Endothelial cell (in vitro differentiated cells): Measurements from ENCODE around the gene TMPRSS12. TPM values are rescaled to one million over a fixed set of nuclear protein-coding genes. Genes with fewer than 3 reads are reported as not detected.
"Not testable (repeated sequence)": the region's sequence is repeated elsewhere in the genome, so short reads cannot be mapped to it uniquely, and the experiment has no call there.

Experiments used
- DNase-seq: peaks from one replicate; pipeline ENCODE4 v3.0.0; 2021; ENCODE audit warnings: low spot score
- H3K27ac Mint-ChIP-seq: one replicate; pipeline ENCODE4 v1.8.0; 2021; ENCODE audit warnings: mixed read lengths, inconsistent platforms; ENCODE audit not compliant: unreplicated experiment
- H3K27me3 Mint-ChIP-seq: one replicate; pipeline ENCODE4 v1.8.0; 2021; ENCODE audit warnings: mild to moderate bottlenecking, moderate library complexity, mixed read lengths, inconsistent platforms; ENCODE audit not compliant: unreplicated experiment
- H3K36me3 Mint-ChIP-seq: one replicate; pipeline ENCODE4 v1.8.0; 2021; ENCODE audit warnings: mild to moderate bottlenecking, low read depth, mixed read lengths, inconsistent platforms; ENCODE audit not compliant: unreplicated experiment
- H3K4me1 Mint-ChIP-seq: one replicate; pipeline ENCODE4 v1.8.0; 2021; ENCODE audit warnings: mild to moderate bottlenecking, mixed read lengths, inconsistent platforms; ENCODE audit not compliant: unreplicated experiment
- H3K4me3 Mint-ChIP-seq: one replicate; pipeline ENCODE4 v1.8.0; 2021; ENCODE audit warnings: mild to moderate bottlenecking, mixed read lengths, inconsistent platforms; ENCODE audit not compliant: unreplicated experiment
- H3K9me3 Mint-ChIP-seq: one replicate; pipeline ENCODE4 v1.8.0; 2021; ENCODE audit warnings: mixed read lengths, inconsistent platforms; ENCODE audit not compliant: unreplicated experiment
- total RNA-seq: library from RNA; stranded (reverse); fragmentation: NEBNext Ultra II Directional; extraction: Animal tissue kit (Norgen Biotek cat#: 25700); gene quantifications from one replicate; pipeline ENCODE4 v1.2.1, GENCODE V29; 2021; ENCODE audit not compliant: unreplicated experiment
- TF ChIP-seq, protein P1 (sequence below): fragments of 200-600 bp; sonication (generic); IDR thresholded peaks from one replicate; pipeline ENCODE4 v1.5.0; 2021; ENCODE audit warnings: antibody characterized with exemption; ENCODE audit not compliant: unreplicated experiment

The TMPRSS12 gene
- total RNA-seq, 1 donor from 2014 or later = not detected

DNA sequence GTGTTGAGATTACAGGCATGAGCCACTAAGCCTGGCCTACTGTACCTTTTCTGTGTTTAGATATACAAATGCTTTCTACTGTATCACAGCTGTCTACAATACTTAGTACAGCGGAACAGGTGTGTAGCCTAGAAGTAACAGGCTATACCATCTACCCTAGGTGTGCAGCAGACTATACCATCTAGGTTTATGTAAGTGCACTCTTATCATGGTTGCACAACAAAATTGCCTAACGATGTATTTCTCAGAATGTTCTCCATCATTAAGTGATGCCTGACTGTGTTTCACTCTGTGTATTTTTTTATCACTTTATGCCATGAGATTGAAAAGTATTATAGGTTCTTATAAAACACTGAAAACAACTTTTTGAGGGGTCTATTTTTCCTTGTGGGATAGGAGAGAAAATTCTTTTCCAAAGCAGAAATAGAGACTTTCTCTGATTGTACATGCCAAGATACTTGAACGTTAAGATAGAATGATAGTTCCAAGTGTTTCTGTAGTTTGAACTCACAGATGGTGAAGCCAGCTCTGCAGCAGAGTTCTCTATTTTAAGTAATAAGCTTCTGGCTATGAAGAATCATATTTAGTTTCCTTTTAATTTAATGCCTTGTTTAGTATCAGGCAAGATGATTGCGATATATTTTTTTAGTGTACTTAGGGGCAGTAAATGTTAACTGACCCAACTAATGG lies 17.0 kb downstream of the TMPRSS12 start:
- DNase-seq = no peak
- Mint-ChIP-seq H3K4me3 (no peak overlapping the region), H3K27me3 (no peaks in the 10 kb centered on the region), H3K9me3 (no peaks in the 10 kb centered on the region), H3K36me3 (no peaks in the 10 kb centered on the region), H3K27ac (no peak overlapping the region), H3K4me1 (no peaks in the 10 kb centered on the region)
- TF ChIP-seq, protein P1, sequence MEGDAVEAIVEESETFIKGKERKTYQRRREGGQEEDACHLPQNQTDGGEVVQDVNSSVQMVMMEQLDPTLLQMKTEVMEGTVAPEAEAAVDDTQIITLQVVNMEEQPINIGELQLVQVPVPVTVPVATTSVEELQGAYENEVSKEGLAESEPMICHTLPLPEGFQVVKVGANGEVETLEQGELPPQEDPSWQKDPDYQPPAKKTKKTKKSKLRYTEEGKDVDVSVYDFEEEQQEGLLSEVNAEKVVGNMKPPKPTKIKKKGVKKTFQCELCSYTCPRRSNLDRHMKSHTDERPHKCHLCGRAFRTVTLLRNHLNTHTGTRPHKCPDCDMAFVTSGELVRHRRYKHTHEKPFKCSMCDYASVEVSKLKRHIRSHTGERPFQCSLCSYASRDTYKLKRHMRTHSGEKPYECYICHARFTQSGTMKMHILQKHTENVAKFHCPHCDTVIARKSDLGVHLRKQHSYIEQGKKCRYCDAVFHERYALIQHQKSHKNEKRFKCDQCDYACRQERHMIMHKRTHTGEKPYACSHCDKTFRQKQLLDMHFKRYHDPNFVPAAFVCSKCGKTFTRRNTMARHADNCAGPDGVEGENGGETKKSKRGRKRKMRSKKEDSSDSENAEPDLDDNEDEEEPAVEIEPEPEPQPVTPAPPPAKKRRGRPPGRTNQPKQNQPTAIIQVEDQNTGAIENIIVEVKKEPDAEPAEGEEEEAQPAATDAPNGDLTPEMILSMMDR = no peak

GRCh38 chr12:50862316-50862715 lies 19.6 kb downstream of the TMPRSS12 start:
- Mint-ChIP-seq H3K27ac (no peak overlapping the region), H3K4me1 (peaks cover 3% of the 10 kb centered on the region), H3K9me3 (peaks cover 8% of the 10 kb centered on the region), H3K27me3 (peaks cover 2% of the 10 kb centered on the region), H3K4me3 (no peak overlapping the region), H3K36me3 (no peaks in the 10 kb centered on the region)
- TF ChIP-seq, protein P1 = no peak
- no peak for DNase-seq

DNA sequence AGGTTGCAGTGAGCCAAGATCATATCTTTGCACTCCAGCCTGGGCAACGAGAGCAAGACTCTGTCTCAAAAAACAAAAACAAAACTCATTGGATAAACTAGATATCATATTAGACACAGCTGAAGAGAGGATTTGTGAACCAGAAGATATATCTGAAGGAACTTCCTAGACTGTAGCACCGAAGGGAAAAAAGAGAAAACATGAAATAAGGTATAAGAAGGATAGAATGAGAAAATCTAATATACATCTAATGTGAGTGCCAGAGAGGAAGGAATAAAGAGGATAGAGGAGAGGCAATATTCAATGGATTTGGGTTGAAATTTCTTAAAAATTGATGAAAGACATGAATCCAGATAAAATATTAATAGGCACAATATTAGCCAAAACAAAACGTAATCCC lies 22.5 kb downstream of the TMPRSS12 start:
- H3K9me3 Mint-ChIP-seq = peaks cover 12% of the 10 kb centered on the region
- H3K4me1 Mint-ChIP-seq = peaks cover 3% of the 10 kb centered on the region
- TF ChIP-seq, protein P1 = no peak
- H3K27ac Mint-ChIP-seq = no peak overlapping the region
- no peaks in the 10 kb centered on the region for H3K36me3 Mint-ChIP-seq
- H3K4me3 Mint-ChIP-seq = no peak overlapping the region
- H3K27me3 Mint-ChIP-seq = peaks cover 2% of the 10 kb centered on the region
- DNase-seq = no peak

- H3K4me3 Mint-ChIP-seq, H3K36me3 Mint-ChIP-seq, H3K4me1 Mint-ChIP-seq, H3K27ac Mint-ChIP-seq, H3K27me3 Mint-ChIP-seq, DNase-seq: not testable (repeated sequence)
- peaks cover 12% of the 10 kb centered on the region for H3K9me3 Mint-ChIP-seq
Measured at GRCh38 chr12:50868881-50869280, 26.2 kb downstream of the TMPRSS12 start.

GRCh38 chr12:50882563-50882962 lies 39.8 kb downstream of the TMPRSS12 start:
- no peak overlapping the region for H3K4me3 Mint-ChIP-seq
- H3K27me3 Mint-ChIP-seq = no peaks in the 10 kb centered on the region
- TF ChIP-seq, protein P1 = no peak
- H3K4me1 Mint-ChIP-seq = no peaks in the 10 kb centered on the region
- no peak overlapping the region for H3K27ac Mint-ChIP-seq
- no peak for DNase-seq
- H3K9me3 Mint-ChIP-seq = no peaks in the 10 kb centered on the region
- H3K36me3 Mint-ChIP-seq = no peaks in the 10 kb centered on the region
